Thyroid gland (tissue), 4 donors: ENCODE results near the gene DHX58.

Experiments
- POLR2A ChIP-seq, 2 donors: fragments of 450-650 bp; IDR thresholded peaks; one replicate each; pipeline ENCODE4 v1.6.1; 2017; ENCODE audit warnings: antibody characterized with exemption in 2 of 2, mild to moderate bottlenecking in 2 of 2, moderate library complexity in 1 of 2
- TF ChIP-seq, protein P1 (sequence below), 6 experiments: fragments of 200-600 bp in 3 of 6; fragments of 450-650 bp in 3 of 6; sonication (generic) in 3 of 6; IDR thresholded peaks; one replicate each; pipeline ENCODE4 v1.5.1; 2016 to 2019; ENCODE audit warnings: antibody characterized with exemption in 6 of 6, mild to moderate bottlenecking in 2 of 6, inconsistent platforms in 1 of 6, moderate library complexity in 1 of 6

DNA sequence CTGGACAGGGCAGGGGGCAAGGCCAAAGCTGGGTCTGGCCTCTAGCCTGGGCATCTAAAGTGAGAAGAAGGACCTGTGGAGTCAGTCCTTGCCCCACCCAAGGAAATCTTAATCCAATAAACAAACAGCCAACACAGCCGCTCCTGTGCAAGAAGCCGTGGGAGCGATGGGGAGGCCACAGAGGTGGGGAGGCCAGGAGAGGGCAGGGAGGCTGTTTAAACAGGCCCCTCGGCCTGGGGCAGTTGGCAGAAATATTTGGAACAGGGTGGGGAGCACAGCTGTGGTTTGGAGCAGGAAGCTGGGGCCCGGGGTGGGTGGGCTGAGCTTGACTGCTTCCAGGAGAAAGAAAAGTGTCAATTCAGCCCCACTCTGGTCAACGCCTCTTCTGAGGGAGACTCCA is 19.6 kb downstream of the DHX58 start:
- no peak for TF ChIP-seq POLR2A (IDR thresholded peaks at IDR 0.05)
- TF ChIP-seq, protein P1, sequence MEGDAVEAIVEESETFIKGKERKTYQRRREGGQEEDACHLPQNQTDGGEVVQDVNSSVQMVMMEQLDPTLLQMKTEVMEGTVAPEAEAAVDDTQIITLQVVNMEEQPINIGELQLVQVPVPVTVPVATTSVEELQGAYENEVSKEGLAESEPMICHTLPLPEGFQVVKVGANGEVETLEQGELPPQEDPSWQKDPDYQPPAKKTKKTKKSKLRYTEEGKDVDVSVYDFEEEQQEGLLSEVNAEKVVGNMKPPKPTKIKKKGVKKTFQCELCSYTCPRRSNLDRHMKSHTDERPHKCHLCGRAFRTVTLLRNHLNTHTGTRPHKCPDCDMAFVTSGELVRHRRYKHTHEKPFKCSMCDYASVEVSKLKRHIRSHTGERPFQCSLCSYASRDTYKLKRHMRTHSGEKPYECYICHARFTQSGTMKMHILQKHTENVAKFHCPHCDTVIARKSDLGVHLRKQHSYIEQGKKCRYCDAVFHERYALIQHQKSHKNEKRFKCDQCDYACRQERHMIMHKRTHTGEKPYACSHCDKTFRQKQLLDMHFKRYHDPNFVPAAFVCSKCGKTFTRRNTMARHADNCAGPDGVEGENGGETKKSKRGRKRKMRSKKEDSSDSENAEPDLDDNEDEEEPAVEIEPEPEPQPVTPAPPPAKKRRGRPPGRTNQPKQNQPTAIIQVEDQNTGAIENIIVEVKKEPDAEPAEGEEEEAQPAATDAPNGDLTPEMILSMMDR (IDR thresholded peaks at IDR 0.05), result no peak
